NCI-H146 treated with DMSO at 0.1 percent for 48 hours (cell line): Measurements from ENCODE around the gene SUGP1.

Experiments used
- DNase-seq: peaks from one replicate; lab custom pipeline; 2025; ENCODE audit not compliant: unreplicated experiment; lab: John Stamatoyannopoulos, UW

SUGP1 gene

DNA sequence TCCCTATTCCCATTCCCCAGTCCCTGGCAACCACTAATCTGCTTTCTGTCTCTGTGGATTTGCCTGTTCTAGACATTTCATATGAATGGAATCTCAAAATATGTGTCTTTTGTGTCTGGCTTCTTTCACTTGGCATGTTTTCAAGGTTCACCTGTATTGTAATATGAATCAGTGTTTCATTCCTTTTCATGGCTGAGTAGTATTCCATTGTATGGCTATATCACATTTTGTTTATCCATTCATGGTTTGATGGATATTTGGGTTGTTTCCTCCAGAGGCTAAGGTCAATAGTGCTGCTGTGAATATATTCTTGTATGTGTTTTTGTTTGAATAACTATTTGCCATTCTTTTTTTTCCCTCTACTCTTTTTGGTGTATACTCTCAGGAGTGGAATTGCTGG is 84.1 kb downstream of the SUGP1 start:
- DNase-seq, result no peak

DNA sequence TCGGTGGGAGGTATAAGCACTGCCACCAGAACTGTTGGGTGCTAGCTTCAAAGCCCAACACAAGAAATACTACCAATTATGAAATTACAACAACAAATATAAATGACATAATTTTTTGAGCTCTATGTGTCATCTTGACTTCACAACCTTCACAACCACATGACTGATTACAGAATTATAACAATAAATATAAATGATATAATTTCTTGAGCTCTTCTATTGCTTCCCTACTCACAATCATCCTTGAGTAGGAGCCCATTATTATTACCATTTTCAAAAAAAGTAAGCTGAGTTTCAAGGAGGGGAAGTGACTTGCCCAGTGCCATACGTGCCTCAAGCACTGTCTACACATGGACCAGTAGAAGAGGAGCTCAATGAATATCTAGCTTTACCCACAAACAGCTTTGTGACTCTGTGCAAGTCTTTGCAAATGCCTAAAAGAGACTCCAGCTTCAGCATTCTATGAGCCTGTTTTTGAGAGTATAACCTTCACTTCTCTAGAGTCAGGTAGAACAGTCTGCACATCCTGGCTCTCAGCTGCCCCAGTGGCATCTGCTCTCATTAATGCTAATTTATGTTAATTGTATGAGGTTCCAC is 86.0 kb downstream of the SUGP1 start:
- DNase-seq, result no peak

DNA sequence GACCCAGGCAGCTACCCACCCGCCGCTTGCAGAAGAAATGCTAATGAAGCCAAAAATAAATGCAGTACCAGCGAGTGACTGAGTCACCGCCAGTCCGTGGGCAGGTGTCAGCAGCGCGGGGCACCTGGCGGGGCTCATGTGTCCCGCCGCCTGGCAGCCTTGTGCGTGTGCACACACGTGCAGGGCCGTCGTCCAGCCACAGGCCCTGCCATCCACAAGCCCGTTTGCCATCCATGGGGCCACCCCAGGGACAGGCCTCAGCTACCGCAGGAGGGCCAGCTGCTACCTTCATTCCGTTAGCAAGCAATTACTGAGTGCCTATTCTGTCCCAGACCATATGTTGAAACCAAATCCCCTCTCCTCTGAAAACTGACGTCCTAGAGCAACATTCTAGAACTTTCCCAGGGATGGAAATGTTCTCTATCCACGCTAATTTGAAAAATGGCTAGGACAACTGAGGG is 88.0 kb downstream of the SUGP1 start:
- no peak for DNase-seq

DNA sequence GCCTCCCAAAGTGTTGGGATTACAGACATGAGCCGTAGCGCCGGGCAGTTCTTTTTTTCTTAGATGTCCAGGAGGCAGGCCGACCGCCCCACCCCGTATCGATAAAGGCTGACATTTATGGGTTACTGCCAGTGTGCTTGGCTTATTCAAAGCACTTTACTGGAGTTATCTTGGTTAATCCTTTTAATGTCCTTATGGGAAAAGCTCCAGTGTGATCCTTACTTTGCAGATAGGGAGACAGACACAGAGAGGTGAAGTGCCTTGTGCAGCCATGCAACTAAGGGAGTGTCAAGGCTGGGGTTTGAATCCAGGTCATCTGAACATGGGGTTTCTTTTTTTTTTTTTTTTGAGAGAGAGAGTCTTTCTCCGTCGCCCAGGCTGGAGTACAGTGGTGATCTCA is 89.3 kb downstream of the SUGP1 start:
- DNase-seq, result no peak

DNA sequence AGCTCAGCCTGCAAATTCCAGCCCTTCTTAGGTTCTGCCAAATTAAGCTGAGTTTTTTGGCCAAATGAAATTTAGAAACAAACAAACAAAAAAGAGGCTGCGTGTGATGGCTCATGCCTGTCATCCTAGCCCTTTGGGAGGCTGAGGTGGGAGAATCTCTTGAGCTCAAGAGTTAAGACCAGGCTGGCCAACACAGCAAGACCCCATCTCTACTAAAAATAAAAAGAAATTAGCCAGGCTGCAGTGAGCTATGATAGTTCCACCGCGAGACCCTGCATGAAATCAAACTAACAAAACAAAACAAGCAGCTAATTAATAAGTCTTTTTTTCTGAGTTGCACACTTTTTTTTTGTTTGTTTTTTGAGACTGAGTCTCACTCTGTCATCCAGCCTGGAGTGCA is 90.6 kb downstream of the SUGP1 start:
- DNase-seq, result no peak

DNA sequence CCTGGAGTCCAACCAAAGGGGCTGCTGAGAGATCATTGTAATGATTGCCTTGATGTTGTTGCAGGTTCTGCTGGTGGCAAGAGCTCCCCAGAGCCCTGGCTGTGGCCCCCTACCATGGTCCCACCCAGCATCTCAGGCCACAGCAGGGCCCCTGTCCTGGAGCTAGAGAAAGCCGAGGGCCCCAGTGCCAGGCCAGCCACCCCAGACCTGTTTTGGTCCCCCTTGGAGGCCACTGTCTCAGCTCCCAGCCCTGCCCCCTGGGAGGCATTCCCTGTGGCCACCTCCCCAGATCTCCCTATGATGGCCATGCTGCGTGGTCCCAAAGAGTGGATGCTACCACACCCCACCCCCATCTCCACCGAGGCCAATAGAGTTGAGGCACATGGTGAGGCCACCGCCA is 93.1 kb downstream of the SUGP1 start:
- no peak for DNase-seq

DNA sequence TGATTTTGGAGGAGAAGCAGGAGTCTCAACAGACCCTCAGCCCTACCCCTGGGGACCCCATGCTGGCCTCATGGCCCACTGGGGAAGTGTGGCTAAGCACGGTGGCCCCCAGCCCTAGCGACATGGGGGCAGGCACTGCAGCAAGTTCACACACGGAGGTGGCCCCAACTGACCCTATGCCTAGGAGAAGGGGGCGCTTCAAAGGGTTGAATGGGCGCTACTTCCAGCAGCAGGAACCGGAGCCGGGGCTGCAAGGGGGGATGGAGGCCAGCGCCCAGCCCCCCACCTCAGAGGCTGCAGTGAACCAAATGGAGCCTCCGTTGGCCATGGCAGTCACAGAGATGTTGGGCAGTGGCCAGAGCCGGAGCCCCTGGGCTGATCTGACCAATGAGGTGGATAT is 93.6 kb downstream of the SUGP1 start:
- no peak for DNase-seq

DNA sequence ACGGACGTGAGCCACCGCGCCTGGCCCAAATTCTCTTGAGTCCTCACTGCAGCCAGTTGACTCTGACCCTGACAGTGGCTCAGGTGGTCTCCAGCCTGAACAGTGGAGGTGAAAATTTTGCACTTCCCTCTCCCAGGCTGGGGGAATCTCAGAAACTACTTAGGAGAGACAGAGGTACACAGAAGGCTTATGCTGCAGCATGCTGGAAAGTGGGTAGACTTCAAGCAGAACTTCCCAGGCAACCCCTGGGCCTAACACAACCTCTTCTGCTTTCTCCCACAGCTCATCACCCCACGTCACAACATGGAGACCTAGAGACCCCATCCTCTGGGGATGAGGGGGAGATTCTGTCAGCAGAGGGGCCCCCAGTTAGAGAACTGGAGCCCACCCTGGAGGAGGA is 94.1 kb downstream of the SUGP1 start:
- DNase-seq, result no peak
